CD4-positive, alpha-beta T cell treated with Interleukin-6 at 100 ng/mL for 8 hours (primary cell): ENCODE measurements around the gene ARID4B.
"Not testable (repeated sequence)": the region's sequence is repeated elsewhere in the genome, so short reads cannot be mapped to it uniquely, and the experiment has no call there.

ENCODE experiments used
- DNase-seq: peaks from one replicate; pipeline ENCODE4 v3.0.0-alpha.2; 2020; ENCODE audit warnings: mixed read lengths, low spot score

Gene ARID4B

GRCh38 chr1:235268379-235269125, 59.4 kb downstream of the ARID4B start:
- DNase-seq, result no peak

GRCh38 chr1:235266967-235267366, 61.0 kb downstream of the ARID4B start:
- no peak for DNase-seq

DNA sequence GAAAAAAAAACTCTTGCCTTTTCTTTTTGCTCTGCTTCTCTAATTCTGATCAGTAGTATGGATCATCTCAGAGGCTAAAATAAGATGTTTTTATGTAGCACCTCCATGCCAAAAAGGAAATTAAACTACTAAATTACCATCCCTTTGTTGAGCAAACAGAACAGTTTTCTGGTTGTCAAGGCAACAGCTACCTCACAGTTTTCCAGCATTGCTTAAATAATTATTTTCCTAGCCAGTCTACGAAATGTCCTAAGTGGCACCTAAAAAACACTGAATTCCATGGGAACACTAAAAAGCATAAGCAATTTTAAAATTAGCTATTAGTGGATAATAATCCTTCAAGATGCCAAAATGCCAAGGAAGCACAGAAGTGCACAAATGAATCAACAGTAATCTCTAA, 61.7 kb downstream of the ARID4B start:
- DNase-seq, result no peak

DNA sequence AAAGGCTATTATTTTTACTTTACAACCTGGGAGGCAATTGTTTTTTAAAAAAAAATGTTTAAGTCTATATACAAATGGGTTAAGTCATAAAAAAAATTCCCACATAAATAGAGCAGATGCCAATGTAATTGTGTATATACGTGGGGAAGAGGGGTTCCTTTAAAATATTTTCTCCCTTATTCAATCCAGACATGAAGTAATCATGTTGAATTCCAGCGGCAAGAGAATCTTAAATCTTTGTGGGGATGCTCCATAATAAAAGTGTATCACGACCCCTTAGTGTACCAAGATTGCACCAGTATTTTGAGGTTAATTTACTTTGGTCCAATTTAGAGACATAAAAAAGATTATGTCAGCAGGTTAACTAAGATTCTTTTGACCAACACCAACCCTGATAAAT, 62.1 kb downstream of the ARID4B start:
- no peak for DNase-seq

- DNase-seq, result no peak
Measured at GRCh38 chr1:235264327-235264726, 63.7 kb downstream of the ARID4B start.

DNA sequence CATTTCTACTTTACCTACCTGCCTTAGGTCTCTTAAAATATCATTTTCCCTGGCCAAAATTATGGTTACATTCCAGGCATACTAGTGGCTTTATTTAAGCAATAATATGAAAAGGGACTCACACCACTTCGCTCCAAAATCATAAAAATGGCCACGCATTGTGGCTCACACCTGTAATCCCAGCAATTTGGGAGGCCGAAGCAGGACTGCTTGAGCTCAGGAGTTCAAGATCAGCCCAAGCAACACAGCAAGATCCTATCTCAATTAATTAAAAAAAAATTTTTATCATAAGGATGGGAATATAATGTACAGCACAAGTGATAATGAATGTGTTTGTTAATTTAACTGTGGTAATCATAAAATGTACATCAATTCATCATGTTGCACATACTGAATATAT, 65.4 kb downstream of the ARID4B start:
- no peak for DNase-seq

GRCh38 chr1:235261243-235261642, 66.7 kb downstream of the ARID4B start:
- DNase-seq, result no peak

DNA sequence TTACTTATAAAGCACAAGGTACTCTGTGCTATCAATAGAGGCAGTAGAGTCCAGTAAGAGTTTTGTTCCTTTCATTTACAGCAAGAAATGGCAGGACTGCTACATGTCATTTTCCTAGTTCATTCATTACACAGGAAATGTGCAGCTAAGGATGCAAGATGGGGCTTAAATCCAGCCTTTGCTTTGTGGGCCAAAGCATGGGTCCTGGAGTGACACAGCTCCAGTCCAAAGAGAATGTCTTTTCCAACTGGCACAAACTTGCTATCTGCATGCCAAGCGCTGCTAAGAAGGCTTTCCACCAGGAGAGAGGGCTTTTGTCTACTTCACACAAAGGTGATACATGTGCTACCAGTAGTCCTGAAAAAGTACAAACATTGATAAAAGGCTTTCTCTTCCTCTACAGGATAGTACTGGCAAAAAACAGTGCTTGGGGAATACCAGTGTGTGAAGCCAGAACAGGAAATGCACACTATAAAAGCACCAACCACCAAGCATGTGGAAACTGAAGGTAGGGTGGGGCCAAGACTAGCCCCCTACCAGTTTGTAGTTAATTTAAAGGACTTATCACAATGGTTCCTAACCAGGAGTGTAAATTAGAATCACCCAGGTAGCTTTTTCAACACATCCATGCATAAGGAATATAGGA, 68.7 kb downstream of the ARID4B start:
- DNase-seq, result no peak

DNA sequence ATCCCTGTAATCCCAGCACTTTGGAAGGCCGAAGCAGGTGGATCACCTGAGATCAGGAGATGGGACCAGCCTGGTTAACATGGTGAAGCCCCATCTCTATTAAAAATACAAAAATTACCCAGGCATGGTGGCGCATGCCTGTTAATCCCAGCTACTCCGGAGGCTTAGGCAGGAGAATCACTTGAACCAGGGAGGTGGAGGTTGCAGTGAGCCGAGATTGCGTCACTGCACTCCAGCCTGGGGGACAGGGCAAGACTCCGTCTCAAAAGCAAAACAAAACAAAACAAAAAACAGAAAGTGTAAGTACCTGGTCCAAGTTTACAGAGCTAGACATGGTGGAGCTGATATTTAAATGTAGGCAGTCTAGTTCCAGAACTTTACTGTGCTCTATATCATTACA, 69.9 kb downstream of the ARID4B start:
- DNase-seq, result not testable (repeated sequence)

DNA sequence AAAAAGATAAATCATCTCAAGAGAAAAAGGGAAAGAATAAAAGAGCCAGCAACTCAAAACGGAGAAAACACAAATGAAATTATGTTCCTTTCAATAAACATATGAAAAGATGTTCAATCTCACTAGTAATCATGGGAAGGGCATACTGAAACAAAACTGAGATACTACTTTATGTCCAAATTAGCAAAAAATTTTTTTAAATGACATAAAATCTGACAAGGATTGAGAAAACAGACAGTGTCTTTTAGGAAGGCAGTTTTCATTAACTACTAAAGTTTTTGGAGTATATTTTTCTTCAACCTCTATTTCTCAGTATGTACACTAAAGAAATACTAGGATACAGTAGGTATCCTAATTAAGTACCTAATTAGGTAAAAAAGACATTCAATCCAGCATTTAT, 73.3 kb downstream of the ARID4B start:
- no peak for DNase-seq

- peak; percentile 61 for DNase-seq
Measured at GRCh38 chr1:235253219-235253962, 74.6 kb downstream of the ARID4B start.

GRCh38 chr1:235250430-235250829, 77.5 kb downstream of the ARID4B start:
- DNase-seq, result no peak

GRCh38 chr1:235246022-235246948, 81.7 kb downstream of the ARID4B start:
- DNase-seq, result no peak

DNA sequence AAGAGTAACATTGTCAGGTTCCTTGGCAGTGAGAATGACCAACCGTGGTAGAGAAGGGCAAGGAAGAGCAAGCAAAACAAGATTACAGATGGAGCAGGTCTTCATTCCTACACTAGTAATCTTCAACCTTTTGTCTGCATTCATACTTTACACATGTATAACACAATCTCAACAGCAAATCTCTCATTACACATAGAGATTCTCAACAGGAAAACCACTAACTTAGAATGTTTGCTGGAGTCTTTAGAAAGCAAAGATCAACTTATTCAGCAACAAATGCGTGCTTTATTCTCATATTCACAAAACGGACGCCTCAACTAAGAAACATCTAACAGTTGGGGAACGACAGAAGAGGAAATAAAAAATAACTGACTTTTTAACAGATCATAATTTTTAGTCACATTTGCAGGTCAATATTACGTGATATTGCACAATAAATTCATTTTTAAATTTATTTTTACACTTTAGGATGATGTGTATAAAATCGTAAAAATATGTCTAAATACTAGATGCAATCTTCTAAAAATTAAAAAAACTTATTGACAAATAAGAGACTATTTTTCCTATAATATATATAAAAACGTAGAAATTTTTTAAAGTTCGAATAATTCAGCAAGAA, 82.9 kb downstream of the ARID4B start:
- DNase-seq, result no peak

- no peak for DNase-seq
Measured at GRCh38 chr1:235240960-235241359, 87.0 kb downstream of the ARID4B start.

DNA sequence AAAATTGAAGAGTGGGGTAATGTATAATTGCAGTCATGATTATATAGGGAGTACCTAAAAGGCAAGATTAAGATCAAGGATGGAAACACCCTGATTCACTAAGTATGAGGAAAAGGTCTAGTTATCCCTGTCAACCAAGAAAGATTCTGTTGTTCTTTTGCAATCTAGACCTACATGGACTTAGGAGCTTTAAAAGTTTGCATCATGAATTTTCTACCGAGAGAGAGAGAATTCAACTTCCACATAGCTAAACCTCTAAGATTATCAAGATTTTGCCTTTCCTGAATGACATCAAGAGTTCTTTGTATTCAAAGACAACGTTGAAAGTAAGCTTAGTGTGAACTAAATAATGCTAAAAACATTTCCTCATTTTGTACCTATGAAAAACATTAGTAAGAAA, 88.1 kb downstream of the ARID4B start:
- no peak for DNase-seq

DNA sequence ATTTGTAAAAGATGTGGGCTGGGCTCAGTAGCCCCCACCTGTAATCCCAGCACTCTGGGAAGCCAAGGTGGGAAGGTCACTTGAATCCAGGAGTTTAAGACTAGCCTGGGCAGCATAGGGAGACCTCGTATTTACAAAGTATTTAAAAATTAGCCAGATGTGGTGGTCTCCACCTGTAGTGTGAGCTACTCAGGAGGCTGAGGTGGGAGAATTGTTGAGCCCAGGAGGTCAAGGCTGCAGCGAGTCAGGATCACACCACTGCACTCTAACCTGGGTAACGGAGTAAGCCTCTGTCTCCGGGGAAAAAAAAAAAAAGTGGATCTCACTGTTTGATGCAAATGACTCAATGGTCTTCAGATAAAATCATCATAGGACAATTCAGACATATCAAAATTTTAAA, 89.4 kb downstream of the ARID4B start:
- DNase-seq, result no peak

DNA sequence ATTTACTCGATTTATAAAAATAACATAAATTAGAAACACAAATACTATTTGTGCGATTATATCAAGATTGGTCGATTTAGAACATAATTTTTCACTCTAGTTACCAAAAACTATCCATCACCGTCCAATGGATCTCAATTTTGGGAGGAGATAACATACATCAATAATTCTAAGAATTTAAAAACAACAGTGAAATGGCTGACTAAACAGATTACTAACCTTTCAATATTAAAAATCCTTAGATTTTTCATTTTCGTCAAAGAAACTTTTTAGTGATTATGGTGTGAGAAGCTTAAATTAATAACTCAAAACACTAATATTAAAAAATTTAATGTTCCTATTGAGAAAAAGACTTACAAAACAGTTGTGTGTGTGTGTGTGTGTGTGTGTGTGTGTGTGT, 91.9 kb downstream of the ARID4B start:
- no peak for DNase-seq

- no peak for DNase-seq
Measured at GRCh38 chr1:235229868-235230267, 98.1 kb downstream of the ARID4B start.

DNA sequence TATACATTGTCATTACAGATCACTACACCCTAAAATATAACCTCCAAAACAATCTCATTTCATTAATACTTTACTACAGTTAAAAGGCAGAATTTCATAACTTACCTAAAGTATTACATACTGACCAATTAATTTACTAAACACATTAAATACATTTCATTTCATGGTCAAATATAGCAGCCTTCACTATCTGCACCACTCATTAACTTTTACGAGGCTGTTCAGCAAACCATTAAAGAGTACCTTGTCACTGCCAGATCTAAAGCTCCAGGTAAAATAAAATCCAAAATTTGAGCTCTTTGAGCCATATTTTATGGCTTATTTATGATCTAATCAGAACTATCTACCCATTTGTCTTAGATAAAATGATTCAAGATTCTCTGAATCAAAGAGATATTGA, 100.6 kb downstream of the ARID4B start:
- no peak for DNase-seq

DNA sequence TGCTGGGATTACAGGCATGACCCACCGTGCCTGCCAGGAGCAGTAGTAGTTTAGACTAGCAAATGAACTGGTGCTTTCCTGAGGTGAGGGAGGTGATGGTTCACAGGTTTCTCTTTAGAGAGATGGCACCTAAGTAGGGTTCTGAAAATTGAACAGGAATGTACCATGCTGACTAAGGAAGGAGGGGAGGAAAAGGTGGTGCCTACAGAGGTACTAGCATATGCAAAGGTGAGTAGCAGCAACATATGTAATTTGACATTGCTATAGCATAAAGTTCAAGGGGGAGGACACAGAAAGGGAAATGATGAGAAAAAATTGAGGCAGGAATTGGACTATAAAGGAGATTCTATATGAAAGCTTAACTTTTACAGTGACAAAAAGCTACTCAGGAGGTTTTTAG, 101.0 kb downstream of the ARID4B start:
- DNase-seq, result no peak

DNA sequence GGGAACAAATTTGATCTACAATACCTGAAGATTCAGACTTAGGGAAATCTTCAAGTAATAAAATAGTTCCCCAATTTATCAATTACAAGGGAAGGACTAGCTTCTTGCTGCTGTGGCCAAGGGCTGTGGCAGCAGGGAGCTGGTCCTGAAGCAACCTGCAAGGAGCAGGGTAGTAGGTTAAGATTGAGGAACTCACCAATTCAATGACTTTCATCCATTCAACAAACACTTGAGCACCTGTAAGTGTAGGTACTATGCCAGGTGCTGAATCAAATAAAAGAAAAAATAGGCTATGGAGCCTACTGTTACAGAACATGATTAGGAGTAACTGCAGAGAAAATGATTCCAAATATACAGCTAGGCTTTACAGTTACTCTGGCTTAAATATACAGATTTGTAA, 102.7 kb downstream of the ARID4B start:
- DNase-seq, result no peak
